HL-60/S4 treated with retinoic acid at 250 ng/mL for 4 days and 3 days (cell line): ENCODE data around the gene ASCL2.
"Not testable (repeated sequence)": the region's sequence is repeated elsewhere in the genome, so short reads cannot be mapped to it uniquely, and the experiment has no call there.

Source experiments
- in situ Hi-C: fragments of 300-500 bp; cut with MboI; formaldehyde crosslinking; loops from 2 replicates; pipeline ENCODE4 v1.7.0; 2022; ENCODE audit warnings: low sequenced_read_pairs

ASCL2 gene

DNA sequence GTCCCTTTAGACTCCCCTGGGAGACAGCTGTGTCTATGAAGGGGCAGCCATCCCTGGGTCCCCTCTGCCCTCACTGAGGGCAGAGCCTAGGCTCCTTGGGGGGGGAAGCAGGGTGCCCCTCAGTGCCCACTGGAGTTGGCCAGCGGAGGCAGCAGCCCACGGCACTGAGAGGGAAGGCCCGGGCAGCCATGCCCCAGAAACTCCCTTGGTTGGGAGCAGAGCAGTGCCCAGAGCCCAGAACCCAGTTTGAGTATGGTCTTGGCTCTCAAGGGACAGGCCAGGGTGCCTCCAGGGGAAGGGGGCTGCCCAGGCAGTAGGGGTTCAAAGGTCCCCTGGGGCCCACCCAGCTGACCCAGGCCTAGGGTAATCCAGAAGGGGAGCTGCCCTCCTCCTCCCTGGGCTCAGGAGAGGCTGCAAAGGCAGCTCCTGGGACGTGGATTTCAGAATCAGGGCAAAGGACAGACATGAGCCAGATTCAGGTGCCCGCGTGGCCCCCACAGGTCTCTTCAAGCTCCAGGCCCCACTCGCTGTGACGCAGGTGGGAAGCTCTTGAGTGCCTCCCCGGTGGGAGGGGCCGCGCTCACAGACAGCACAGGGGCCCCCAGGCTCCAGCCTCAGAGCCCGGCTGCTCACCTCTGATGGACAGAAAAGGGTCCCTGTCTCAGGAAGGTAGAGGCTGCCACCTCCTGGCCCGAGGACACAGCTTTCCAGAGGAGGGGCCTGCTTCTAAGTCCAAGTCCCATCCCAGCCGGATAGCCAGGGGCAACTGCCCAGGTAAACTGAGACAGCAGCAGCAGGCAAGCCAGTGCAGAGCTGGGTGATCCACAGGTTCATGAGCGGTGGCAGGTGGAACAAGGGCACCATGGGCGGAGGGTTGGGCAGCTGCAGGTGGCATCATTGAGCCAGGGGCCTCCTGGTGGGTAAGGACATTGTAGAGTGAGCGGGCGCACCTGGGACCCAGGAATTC, 28.7 kb upstream of the ASCL2 start:
- in situ Hi-C loops: no loop called here

DNA sequence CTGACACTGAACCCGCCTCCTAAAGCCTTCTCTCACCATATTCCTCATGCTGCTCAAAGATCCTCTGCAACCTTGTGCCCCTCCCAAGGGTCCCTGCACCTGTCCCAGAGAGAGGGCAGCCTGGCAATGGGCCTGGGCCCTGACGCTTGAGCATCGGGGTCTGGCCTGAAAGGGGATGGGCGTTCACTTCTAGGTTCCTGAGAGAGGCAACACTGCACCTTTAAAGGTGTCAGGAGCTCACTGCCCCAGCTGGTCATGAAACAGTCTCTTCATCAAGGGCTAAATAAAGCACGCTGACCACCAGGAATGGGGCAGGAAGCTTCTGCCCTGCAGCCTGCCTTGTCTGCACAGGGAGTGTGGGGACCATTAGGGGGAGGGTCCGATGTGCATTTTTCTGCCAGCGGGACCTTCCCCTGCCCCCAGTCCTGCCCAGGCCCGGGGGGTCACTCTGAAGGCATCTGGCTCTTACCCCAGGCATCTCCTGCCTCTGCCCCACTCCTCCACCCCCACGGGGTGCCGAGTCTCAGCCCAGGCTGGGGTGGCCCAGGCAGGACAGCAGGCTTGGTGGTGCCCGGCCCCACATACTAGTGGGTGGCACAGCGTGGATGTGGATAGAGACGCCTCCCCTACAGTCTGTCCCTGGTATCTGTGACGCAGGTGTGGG, 27.9 kb upstream of the ASCL2 start:
- in situ Hi-C loops: no loop called here

DNA sequence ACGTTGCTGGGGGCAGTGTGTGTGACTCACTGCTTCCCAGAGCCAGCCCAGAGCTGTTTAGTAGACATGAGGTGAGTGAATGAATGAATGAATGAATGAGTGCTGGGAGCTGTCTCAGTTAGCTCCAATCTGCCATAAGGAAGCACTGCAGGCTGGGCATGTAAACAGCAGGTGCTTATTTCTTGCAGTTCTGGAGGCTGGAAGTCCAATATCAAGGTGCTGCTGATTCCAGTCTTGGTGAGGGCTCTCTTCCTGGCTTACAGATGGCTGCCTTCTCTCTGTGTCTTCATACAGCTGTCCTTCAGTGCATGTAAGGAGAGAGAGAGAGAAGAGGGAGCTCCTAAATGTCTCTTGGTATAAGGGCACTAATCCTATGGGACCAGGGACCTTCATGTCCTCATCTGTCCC, 27.2 kb upstream of the ASCL2 start:
- in situ Hi-C loops: no loop called here

DNA sequence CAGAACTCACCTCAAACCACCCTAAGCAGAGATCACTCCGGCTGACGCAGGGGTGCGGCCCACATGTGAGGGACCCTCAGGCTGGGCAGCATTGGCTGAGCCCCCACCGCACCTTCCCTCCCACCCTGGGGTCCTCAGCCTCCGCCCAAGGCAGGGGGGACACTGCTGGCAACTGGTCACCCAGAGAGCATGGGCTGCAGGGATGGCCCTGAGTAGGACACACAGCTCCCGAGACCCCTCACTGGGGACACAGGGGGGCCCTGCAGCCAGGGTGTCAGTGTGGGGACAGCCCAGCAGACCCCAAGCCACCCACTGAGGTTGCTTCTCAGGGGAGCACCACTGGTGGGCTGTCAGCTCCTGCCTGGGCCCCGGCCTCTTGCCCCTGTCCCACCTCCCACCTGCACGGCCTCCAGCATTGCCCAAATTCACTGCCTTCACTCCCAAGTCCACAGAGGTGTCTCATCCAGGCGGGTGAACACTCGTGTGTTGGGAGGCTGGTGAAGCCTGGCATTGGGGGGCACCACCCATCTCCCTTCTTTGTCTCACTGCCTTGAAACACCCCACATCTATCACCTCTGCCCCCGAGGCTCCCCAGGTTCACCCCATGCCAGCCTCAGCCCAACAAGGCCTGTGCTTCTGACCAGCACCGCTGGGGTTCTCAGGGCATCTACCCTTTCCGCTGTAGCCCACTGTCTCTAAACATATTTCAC, 26.7 kb upstream of the ASCL2 start:
- in situ Hi-C loops: no loop called here

DNA sequence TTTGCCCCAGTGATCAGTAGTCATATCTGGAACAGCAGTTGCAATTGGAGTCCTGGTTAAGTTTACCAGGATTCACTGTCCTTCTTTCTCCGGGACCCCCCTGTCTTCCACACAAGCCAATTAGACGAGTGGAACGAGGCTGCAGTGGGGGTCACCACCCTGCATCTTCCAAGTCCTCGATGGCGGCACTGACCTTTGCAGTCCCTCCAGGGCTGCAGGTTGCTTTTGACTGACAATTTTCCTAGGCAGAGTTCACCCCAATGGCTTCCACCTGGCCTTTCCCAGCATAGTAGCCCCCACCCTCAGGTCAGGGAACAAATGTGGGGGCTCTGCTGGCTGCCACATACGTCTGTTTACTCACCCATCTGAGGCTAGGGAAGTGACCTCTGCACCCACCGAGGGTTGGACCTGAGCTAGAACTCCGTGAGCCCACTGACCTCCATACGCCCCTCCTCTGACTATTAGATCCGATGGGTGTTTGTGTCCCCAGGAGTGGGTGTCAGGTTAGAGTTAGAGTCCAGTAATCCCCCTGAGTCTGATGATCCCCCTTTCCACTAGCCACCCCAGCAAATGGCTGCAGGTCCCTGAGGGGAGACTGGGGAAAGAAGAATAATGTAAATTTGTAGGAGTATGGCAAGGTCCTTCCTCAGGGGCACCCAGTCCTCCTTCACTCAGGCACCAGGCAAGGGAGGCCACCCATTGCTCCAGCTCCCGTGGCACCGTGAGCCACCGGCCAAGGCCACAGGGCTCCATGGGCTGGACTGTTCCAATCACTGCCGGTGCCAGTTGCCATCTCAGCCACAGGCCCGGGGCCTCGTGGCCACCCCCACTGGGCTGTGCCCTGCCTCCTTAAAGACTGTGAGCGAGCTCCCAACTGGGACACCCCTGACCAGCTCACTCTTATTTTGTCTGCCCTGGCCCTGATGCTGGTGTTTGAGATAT, 25.9 kb upstream of the ASCL2 start:
- in situ Hi-C loops: no loop called here

GRCh38 chr11:2294926-2295290, 24.5 kb upstream of the ASCL2 start:
- in situ Hi-C loops: no loop called here

- in situ Hi-C loops: no loop called here
These were observed 23.9 kb upstream of the ASCL2 start for GRCh38 chr11:2293984-2294925.

DNA sequence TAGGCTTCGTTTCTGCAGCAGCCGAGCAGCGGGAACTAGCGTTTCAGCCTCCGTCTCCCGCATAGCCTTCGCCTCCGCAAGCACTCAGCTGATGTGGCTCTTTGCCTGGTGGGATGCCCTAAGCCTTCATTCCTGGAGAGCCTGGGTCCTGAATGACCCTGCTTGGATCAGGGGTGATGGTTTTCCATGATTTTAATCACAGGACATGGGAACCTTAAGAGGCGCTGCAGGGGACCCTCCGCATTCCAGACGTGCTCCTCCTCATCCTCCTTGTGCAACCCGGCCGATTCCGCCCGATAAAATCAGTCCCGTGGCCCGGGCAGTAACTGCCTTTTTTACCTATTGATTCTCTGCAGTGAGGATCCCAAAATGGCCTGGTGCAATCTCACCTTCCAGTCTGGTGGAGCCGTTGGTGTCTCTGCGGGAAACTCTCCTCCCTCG, 23.2 kb upstream of the ASCL2 start:
- in situ Hi-C loops: no loop called here

GRCh38 chr11:2290351-2290841, 20.0 kb upstream of the ASCL2 start:
- in situ Hi-C loops: no loop called here

GRCh38 chr11:2289859-2290258, 19.5 kb upstream of the ASCL2 start:
- in situ Hi-C loops: no loop called here

GRCh38 chr11:2289350-2289749, 19.0 kb upstream of the ASCL2 start:
- in situ Hi-C loops: no loop called here

DNA sequence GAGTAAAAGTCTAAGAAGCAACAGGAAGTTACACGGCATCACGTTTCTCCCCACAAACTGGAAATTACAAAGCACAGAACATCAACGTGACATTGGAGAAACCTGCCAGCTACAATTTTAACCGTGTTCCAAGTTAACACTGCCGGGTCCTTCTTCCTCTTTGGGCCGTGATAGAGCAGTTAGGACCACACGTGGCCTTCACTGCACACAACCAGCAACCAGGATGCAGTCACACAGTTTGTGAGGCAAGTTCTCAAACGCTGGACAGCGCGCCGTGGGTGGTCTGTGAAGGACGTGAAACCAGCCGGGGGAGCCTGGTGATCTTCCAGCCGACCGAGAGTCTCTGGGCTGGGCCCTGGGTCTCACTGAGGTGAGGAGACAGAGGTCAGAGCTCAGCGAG, 16.7 kb upstream of the ASCL2 start:
- in situ Hi-C loops: no loop called here

GRCh38 chr11:2286350-2286749, 16.0 kb upstream of the ASCL2 start:
- in situ Hi-C loops: not testable (repeated sequence)

DNA sequence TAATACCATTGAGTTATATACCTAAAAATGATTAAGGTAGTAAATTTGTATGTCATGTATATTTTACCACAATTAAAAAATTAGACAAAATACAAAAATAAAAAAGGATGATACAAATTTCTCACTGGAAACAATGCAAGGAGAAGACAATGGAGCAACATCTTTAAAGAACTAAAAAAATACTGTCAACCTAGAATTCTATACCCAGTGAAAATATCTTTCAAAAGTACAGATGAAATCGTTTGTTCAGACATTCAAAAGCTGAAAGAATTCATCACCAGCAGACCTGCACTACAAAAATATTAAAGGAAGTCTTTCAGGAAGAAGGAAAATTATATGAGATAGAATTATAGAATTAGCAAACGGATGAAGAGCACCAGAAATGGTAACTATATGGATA, 9.8 kb upstream of the ASCL2 start:
- in situ Hi-C loops: no loop called here

DNA sequence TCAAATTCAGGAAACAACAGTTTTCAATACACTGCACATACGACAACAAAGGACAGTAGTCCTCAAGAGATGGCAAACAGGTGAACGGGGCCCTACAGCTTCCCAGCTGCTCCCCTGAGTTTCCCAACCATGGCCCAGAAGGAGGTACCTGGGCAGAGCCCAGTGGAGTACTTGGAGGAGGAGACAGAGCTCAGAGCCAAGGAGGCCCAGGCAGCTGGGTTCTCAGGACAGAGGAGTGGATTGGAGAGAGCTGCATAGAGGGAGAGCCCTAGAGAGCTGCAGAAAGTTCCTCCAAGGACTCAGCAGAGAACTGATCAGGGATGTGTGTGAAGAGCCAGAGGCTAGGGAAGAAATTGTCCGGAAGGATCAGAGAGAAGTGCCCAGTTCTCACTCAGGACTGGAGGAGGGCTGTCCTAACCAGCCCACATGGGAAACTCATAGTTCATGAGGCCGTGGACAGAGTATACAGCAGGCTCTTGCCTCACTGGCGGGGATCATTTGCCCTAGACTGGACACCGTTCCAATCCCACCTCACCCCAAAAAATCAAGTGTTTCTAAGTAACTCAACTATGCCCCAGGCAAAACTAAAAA, 7.6 kb upstream of the ASCL2 start:
- in situ Hi-C loops: no loop called here

- in situ Hi-C loops: no loop called here
These were observed 6.6 kb upstream of the ASCL2 start for GRCh38 chr11:2277008-2277346.

DNA sequence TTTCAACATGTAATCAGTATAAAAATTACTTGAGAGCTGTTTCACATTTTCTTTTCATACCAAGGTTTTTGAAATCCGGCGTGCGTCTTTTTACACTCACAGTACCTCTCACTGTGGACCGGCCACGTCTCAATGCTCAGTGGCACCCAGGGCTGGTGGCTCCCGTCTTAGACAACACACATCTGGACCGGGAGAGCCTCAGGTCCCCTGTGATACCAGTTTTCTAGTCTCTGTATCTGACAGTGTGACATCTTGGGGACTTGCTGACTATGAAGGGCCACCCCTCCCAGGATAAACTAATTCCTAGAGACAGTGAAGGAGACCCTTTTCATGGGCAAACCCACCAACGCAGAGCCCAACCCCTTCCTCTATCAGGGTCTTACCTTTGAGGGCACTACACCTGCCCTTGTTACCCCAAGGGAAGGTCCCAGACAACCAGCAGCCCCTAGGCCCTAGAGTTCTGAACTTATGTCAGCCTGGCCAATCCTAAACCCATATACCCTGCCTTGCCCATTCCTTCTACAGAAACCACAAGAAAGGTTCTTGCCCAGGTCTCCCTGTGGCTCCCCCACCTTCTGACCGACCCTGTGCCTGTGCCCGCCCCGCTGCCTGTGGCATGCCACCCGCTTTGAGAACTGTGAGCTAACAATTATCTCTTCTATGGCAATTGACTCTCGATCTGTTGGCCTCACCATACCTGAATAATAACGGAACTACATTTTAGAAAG, 6.1 kb upstream of the ASCL2 start:
- in situ Hi-C loops: no loop called here
